NCI-H1092 treated with DMSO at 0.1 percent for 48 hours (cell line): ENCODE measurements around the gene CROT.

ENCODE experiments used
- DNase-seq: peaks from one replicate; lab custom pipeline; 2025; lab: John Stamatoyannopoulos, UW

Gene CROT

DNA sequence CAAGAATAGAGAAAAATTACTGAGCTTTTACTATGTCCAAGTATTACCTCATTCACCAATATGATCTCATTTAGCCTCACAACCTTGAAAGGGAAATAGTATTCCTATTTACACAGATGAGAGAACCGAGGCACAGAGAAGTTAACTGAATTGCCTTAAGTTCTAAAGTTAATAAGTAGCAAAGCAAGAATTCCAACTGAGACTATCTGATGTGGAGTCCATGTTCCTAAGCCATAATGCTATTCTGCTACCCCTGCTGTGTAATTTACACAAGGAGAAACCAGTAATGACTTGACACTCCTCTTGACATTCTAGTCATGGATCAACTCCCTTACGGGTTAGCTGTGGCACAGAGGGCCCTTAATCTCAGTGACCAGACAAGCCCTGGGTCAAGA lies 69.3 kb downstream of the CROT start:
- DNase-seq: no peak

DNA sequence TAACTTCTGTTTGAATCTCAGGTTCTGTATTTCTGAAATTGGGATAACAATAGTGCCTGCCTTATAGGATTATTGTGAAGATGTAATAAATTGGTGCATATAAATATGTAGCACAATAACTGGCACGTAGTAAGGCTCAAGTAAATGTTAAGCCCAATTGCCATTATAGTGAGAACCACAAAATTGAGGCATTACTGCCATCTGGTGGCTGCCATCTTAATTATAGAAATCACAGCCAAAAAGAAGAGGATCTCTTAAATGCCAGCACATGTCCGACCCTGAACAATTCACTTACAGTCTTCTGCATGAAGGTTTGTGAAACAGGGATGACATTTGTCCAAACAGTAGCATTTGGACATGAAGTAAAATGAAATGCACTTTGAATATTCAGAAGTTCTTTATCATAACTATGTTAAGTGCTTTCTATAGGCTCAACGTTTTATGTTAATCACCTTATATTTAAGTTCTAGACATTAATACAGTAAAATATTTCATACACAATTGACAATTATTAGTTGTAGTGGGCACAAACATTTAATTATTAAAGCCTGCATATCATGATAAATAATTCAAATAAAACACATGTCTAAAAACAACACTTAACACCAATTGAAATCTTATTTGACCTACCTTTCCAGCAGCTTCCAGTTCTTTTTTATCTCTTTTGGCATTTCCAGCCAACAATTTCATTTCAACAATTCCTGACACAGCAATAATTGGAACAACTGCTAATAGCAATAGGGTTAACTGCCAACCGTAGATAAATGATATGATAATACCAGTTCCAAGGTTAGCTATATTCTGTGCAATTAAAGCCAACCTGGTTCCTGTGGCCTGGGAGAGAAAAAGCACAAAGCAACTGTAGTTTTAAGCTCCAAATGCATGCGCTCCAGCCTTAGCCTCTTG lies 71.5 kb downstream of the CROT start:
- peak; percentile 65 for DNase-seq

DNA sequence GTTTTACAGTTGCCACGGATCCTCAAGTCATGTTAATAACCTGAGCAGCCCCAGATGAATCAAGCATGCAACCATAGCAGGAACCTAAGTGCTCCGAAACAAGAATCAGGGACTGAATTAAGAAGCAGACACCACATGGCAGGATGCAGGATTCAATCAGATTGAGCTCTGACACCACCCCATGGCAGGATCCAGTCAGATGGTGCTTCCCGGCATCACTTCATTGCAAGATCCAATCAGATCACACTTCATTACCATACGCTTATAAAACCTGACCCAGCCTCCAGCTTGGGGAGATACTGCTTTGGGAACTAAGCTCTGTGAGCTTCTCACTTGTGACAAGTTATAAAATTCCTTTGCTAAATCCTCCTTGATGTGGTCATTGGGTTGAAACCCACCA lies 74.7 kb downstream of the CROT start:
- DNase-seq: no peak

DNA sequence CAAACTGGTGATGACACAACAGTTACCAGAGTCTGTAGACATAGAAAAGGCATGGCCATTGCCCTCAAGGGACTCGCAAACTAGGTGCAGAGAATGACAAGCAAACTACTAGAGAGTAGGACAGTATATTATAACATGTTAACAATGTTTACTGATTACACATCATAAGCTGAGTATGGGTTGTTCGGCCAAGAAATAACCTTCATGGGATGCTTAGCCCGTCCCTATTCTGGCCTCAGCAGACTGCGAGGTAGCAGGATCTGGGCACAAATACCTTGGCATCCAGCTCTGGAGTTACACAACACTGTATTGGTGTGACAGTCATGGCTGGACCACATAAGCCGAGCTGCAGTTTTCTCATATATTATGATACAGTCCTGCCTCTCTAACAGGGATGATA lies 78.6 kb downstream of the CROT start:
- DNase-seq: no peak

DNA sequence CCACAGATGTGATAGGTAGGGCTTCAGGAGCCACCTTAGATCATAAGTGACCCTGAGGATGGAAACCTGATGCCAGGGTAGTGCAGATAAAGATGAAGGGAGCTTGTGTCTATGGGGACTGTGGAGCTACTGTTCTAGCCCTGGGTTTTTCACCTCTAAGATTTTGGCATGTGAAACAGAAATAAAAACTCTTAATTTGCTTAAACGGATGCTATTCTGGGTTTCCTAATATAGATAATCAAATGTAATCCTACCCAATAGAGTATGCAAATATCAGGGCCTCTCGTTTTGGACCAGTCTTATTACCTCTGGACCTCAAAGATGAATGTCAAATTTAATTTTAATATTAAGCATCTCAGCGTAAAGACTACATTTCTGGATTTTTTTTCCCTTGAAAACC lies 80.7 kb downstream of the CROT start:
- no peak for DNase-seq

DNA sequence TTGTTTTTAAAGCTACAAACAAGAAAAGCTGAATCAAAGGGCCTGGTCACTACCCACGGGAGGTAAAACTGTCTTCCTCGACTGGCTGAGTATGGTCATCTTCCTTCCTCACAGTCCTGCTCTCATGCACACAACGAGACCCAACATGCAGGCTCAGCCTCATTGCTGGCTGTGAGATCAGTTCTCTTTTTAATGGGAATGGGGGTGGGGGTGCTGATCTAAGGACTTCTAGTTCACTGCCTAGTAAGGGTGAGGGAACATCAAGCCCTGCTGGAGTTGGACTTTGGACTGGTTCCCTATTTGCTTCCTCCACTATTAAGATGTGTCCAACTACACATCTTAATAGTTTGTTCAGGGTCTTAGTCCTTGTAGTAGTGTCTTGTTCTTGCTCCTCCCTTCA lies 81.8 kb downstream of the CROT start:
- no peak for DNase-seq

DNA sequence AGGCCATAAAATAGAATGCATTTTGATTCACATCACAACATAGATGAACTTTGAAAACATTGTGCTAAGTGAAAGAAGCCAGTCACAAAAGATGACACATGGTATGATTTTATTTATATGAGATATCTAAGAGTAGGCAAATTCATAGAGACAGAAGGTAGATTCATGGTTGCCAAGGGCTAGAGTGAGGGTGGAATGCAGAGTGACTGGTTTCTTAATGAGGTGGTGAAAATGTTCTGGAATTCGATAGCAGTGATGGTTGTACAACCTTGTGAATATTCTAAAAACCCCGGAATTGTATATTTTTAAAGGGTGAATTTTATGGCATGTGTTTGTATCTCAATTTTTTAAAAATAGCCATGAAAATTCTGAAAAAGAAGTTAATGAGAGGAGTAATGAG lies 87.1 kb downstream of the CROT start:
- DNase-seq: no peak

DNA sequence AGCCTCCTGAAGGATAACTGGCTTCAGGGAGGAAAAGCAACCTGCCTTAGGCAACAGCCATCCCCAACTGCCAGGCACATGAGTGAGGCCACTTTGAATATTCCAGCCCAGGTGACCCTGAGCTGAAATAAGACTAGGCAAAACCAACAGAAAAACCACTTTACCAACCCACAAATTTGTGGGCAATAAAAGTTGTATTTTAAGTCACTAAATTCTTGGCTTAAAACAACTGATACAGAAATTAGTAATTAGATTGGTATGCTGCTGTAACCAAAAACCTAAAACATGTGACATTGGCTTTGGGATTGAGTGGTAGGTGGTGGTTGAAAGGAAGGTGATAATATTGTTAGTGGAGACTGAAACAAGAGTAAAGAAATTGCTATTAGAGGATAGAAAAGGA lies 90.1 kb downstream of the CROT start:
- DNase-seq: no peak

DNA sequence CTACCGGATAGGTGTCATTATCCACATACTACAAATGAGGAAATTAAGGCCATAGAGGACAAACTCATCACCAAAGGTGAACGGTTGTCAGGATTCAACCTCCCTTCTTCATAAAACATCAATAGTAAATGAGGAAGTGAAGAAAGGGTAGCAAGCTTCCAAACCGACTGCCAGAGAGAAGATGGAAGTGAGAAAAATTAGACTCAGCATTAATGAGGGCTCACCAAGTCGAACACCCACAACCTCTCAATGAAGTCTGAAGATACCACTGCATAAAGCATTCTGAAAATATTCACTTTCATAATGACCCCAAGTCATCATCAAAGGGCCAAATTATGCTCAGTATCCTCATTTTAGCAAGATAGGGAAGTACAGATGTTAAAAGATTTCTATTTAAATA lies 100.4 kb downstream of the CROT start:
- DNase-seq: no peak

DNA sequence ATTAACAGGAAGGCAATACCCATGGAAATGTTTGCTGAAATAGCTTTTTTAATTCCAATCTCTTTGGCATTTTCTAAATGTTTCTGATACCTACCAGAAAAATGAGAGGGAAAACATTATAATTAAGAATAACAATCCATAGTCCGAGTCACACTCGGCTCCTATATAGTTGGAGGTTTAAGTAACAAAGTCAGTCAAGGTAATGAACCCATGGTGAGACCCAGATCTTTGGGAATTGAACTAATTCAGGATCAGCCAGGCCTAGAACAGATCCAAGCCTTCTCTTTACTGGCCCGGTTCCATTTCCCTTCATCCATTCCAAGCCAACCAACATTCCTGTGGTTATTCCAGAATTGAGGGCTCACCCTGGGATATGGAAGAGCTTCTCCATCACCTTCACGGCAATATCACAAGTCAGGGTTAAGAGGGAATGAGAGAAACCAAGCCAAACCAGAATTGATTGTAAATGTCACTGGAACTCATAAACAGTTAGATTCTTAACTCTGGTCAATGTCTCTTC lies 101.7 kb downstream of the CROT start:
- no peak for DNase-seq

DNA sequence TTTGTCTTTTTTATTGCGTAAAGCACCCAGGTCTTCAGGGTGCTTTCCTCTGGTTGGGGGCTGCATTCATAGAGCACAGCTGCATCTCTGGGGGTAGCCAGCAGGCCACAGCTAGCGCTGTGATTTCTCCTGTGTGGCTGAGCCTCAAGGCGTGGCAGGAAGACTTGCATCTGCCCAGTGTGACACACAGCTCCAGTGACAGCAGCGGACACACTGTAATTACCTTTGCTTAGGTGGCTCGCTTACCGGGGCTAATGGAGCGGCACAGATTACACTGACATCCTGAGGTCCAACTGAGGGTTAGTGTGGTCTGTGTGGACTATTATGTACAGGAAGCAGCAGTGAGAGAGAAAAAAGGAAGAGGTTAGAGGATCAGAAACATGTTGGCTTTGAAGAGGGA lies 102.9 kb downstream of the CROT start:
- DNase-seq: peak; percentile 13
